ENCODE results near the gene MCRIP2.
"Not testable (repeated sequence)": the region's sequence is repeated elsewhere in the genome, so short reads cannot be mapped to it uniquely, and the experiment has no call there.

MCRIP2 gene

DNA sequence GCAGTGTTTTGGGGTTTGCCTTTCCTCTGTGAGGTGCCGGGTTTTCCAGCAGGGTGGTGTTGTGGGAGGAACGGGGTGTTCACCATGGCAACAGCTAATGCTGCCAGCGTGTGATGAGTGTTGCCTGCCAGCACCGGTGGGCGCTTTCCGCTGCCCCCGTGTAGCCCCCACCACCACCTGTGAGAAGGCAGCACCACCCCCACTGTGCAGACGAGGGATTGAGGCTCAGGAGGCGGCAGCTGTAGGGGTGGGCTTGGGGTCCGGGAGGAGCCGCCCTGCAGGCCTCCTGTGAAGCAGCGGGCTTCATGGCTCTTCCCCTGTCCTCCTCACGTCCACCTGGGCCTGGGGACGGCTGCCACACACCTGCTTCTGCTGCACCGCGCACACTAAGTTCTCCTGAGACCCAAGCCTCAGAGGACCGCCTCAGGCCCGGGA, 46.5 kb upstream of the MCRIP2 start:
- no peak for DNase-seq (ENCODE audit: low spot score)
- CTCF ChIA-PET: no interaction called here
- TF ChIP-seq, protein P1, sequence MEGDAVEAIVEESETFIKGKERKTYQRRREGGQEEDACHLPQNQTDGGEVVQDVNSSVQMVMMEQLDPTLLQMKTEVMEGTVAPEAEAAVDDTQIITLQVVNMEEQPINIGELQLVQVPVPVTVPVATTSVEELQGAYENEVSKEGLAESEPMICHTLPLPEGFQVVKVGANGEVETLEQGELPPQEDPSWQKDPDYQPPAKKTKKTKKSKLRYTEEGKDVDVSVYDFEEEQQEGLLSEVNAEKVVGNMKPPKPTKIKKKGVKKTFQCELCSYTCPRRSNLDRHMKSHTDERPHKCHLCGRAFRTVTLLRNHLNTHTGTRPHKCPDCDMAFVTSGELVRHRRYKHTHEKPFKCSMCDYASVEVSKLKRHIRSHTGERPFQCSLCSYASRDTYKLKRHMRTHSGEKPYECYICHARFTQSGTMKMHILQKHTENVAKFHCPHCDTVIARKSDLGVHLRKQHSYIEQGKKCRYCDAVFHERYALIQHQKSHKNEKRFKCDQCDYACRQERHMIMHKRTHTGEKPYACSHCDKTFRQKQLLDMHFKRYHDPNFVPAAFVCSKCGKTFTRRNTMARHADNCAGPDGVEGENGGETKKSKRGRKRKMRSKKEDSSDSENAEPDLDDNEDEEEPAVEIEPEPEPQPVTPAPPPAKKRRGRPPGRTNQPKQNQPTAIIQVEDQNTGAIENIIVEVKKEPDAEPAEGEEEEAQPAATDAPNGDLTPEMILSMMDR (conservative IDR thresholded peaks at IDR 0.05; ENCODE audit: low read depth): no peak
- POLR2A ChIA-PET (ENCODE audit: low non-redundant PET): no interaction called here
- no peak overlapping the region; the same call in 1 of the 2 replicates for H3K27ac ChIP-seq

DNA sequence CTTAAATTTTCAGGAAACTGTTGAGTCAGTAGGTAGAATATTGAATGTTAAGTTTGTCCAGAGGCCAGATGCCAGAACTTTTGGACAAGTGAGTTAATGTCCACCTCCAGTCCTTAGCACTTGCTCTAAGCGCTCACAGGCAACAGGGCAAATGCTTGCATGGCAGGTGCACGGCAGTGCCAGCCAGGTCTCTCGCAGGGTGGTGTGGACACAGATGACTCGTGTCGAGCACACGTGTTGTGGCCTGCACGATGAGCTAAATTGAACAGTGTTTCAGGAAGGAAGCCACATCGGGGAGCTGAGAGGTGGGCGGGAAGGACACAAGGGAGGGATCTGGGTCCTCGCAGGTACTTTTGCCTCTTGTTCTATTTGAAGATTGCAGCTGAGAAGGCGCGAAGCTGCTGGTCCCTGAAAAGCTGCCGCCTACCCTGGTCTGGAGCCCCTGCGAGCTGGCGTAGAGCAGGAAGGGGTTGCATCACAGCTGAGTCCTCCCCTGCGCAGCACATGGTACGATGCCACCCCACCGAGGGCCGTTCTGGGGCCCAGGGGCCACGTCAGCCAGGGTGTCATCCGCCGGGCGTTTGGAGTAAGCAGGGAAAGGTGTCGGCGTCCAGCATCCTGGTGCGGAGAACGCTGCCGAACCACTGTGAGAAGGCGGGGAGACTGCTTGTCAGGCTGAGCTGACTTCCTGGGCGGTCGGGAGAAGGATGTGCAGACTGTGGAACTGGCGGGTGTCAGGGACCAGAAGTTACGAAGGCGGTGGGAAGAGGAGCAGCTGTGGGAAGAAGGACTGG, 45.5 kb upstream of the MCRIP2 start:
- no peak for DNase-seq (ENCODE audit: low spot score)
- ChIA-PET POLR2A (ENCODE audit: low non-redundant PET) (no interaction called here), CTCF (interaction anchor here (0.6 kb wide), 1 partner anchor 113 kb away, joined by 5 read pairs; no protein-coding TSS in a partner anchor)
- TF ChIP-seq, protein P1 (conservative IDR thresholded peaks at IDR 0.05; ENCODE audit: low read depth): no peak
- H3K27ac ChIP-seq: peak overlapping the region; percentile 27; the same call in 1 of the 2 replicates

DNA sequence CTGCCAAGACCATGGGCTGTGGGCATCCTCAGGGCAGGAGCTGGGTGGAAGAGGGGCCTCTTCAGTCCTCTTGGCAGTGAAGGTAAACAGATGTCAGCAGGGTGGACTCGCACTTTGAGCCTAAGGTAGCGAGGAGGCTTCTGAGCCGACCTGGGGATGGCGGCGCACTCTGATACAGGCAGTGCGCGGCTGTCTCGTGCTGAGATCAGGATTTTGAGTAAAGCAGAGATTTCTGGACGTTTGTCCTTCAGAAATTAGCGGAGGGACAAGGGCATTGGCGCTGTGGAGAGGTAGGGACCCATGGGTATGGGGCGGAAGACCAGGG, 44.9 kb upstream of the MCRIP2 start:
- no peak for DNase-seq (ENCODE audit: low spot score)
- H3K27ac ChIP-seq: peak overlapping the region; percentile 27; the same call in 1 of the 2 replicates
- CTCF ChIA-PET: no interaction called here
- POLR2A ChIA-PET (ENCODE audit: low non-redundant PET): no interaction called here
- TF ChIP-seq, protein P1 (conservative IDR thresholded peaks at IDR 0.05; ENCODE audit: low read depth): no peak

DNA sequence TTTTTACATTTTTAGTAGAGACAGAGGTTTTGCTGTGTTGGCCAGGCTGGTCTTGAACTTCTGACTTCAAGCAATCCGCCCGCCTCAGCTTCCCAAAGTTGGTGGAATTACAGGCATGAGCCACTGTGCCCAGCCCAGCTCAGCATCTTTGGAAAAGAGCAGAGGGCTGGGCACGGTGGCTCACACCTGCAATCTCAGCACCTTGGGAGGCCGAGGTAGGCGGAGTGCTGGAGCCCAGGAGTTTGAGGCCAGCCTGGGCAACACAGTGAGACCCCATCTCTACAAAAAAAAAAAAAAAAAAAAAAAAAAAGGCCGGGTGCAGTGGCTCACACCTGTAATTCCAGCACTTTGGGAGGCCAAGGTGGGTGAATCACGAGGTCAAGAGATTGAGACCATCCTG, 44.0 kb upstream of the MCRIP2 start:
- H3K27ac ChIP-seq; POLR2A ChIA-PET (ENCODE audit: low non-redundant PET); DNase-seq (ENCODE audit: low spot score); CTCF ChIA-PET: not testable (repeated sequence)

DNA sequence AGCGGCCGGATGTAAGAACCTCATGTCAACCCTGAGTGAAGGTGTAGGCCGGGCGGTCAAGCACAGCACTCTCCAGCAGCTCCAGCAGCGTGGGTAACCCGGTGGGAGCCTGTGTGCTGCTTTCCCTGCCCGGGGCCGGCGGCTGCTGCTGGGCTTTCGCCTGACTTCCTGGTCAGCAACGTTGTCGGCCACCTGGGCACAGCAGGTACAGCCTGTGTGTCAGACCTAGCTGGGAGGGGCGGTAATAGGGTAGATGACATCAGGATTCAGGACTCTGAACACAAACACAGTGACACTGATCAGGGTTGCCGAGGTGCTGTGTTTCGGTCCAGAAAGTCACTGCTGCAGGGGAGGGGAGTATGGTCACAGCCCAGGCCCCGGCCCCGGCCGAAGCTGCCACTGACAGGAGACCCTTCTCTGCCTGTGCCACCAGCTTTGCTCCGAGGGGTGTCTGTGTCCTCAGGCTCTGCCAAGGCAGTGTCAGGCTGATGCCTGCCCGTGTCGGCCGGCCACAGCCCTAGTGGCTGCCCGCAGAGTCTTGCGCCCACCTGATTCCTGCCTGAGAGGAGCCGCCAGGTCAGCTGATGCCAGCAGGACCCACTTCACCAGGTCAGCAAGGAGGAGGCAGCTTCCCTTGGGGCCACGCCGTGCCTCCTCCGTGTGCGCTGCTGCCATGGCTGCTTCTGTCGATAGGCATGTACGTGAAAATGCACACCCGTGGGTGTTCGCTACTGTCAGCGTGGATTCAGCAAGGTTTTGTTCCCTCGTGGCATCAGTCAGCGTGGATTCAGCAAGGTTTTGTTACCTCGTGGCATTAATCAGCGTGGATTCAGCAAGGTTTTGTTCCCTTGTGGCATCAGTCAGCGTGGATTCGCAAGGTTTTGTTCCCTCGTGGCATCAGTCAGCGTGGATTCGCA, 42.5 kb upstream of the MCRIP2 start:
- CTCF ChIA-PET: no interaction called here
- POLR2A ChIA-PET (ENCODE audit: low non-redundant PET): no interaction called here
- DNase-seq (ENCODE audit: low spot score): no peak
- peak overlapping the region; percentile 27; the same call in 1 of the 2 replicates for H3K27ac ChIP-seq
- TF ChIP-seq, protein P1 (conservative IDR thresholded peaks at IDR 0.05; ENCODE audit: low read depth): no peak

DNA sequence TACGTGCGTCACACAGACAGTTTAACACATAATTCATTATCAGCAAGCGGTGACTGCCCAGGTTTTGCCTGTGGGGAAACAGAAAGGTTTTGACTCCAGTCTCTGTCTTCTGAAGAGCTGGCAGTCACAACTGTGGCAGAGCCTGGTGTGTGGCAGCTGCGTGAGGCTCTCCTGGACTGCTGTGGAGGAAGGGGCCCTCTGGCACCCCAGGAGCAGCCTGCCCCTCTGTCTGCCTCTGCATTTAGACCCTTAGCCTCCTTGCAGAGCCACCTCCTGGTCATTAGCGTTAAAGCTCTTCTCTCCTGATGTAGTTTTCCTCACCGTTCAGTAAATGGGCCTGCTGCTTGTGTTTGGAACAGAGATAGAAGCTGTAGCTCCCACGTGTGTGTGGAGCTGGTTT, 40.8 kb upstream of the MCRIP2 start:
- DNase-seq (ENCODE audit: low spot score): no peak
- peak overlapping the region; percentile 46 for H3K27ac ChIP-seq
- TF ChIP-seq, protein P1 (conservative IDR thresholded peaks at IDR 0.05; ENCODE audit: low read depth): peak; percentile 26
- POLR2A ChIA-PET (ENCODE audit: low non-redundant PET): interaction anchor here (0.6 kb wide), 1 partner anchor 75 kb away, joined by 3 read pairs; no protein-coding TSS in a partner anchor
- CTCF ChIA-PET: interaction anchor here (0.6 to 1.4 kb wide), 3 partner anchors 8 to 53 kb away, joined by 3 to 5 read pairs (median 3); no protein-coding TSS in a partner anchor
